Inflammatory macrophage treated with lipopolysaccharide for 4 hours (primary cell): Measurements from ENCODE around the gene GRAMD1B.
A peak's percentile ranks its signal among the peaks of the same experiment; 100 is the strongest.
"Not testable (repeated sequence)": the region's sequence is repeated elsewhere in the genome, so short reads cannot be mapped to it uniquely, and the experiment has no call there.

ENCODE experiments used
- DNase-seq: peaks from one replicate; pipeline ENCODE4 v3.0.0-alpha.2; 2020

GRAMD1B gene

GRCh38 chr11:123448823-123449222 is 18.8 kb downstream of the GRAMD1B start:
- no peak for DNase-seq

- DNase-seq, result no peak
Measured at GRCh38 chr11:123449436-123449835, 19.4 kb downstream of the GRAMD1B start.

GRCh38 chr11:123450623-123451022 is 20.6 kb downstream of the GRAMD1B start:
- no peak for DNase-seq

- DNase-seq, result no peak
Measured at GRCh38 chr11:123451183-123451781, 21.2 kb downstream of the GRAMD1B start.

GRCh38 chr11:123452794-123453193 is 22.7 kb downstream of the GRAMD1B start:
- DNase-seq, result peak; percentile 73

GRCh38 chr11:123454060-123454651 is 24.1 kb downstream of the GRAMD1B start:
- peak; percentile 29 for DNase-seq

- DNase-seq, result no peak
Measured at GRCh38 chr11:123454796-123455195, 24.7 kb downstream of the GRAMD1B start.

- not testable (repeated sequence) for DNase-seq
Measured at GRCh38 chr11:123456448-123456847, 26.4 kb downstream of the GRAMD1B start.

- DNase-seq, result peak; percentile 97
Measured at GRCh38 chr11:123457187-123457770, 27.2 kb downstream of the GRAMD1B start.

- DNase-seq, result no peak
Measured at GRCh38 chr11:123458501-123458900, 28.4 kb downstream of the GRAMD1B start.

- DNase-seq, result no peak
Measured at GRCh38 chr11:123460012-123460700, 30.1 kb downstream of the GRAMD1B start.

GRCh38 chr11:123461164-123461563 is 31.1 kb downstream of the GRAMD1B start:
- DNase-seq, result no peak

- peak; percentile 85 for DNase-seq
Measured at GRCh38 chr11:123465667-123466066, 35.6 kb downstream of the GRAMD1B start.

GRCh38 chr11:123466172-123466571 is 36.1 kb downstream of the GRAMD1B start:
- DNase-seq, result not testable (repeated sequence)

GRCh38 chr11:123469089-123469488 is 39.0 kb downstream of the GRAMD1B start:
- DNase-seq, result no peak

- no peak for DNase-seq
Measured at GRCh38 chr11:123469586-123469985, 39.5 kb downstream of the GRAMD1B start.

GRCh38 chr11:123470842-123471241 is 40.8 kb downstream of the GRAMD1B start:
- DNase-seq, result no peak

- DNase-seq, result no peak
Measured at GRCh38 chr11:123472236-123472935, 42.3 kb downstream of the GRAMD1B start.

GRCh38 chr11:123473941-123474677 is 44.0 kb downstream of the GRAMD1B start:
- DNase-seq, result peak; percentile 88

- DNase-seq, result no peak
Measured at GRCh38 chr11:123474994-123475393, 44.9 kb downstream of the GRAMD1B start.

GRCh38 chr11:123475469-123475868 is 45.4 kb downstream of the GRAMD1B start:
- peak; percentile 65 for DNase-seq

GRCh38 chr11:123477205-123477907 is 47.3 kb downstream of the GRAMD1B start:
- no peak for DNase-seq
